A549 (cell line): Measurements from ENCODE around the gene YOD1. TPM values are rescaled to one million over a fixed set of nuclear protein-coding genes. Genes with fewer than 3 reads are reported as not detected.

Experiments
- ATAC-seq, 2 experiments: fragments of 200-7000 bp in 1 of 2; fragments of >200 bp in 1 of 2; cut with Nextera tagmentation in 1 of 2; cut with Tn5 transposase in 1 of 2; 3 replicates each; pipeline versions ENCODE4 v1.8.0 to v1.9.1; 2018 to 2020; ENCODE audit warnings: mild to moderate bottlenecking in 1 of 2, moderate library complexity in 1 of 2
- CTCF ChIA-PET: fragments of 300-600 bp; sonication (Branson Sonifier 250); formaldehyde crosslinking; extraction: SDS; loops from one replicate; lab custom pipeline; 2021; ENCODE audit warnings: antibody characterized with exemption, inconsistent platforms; lab: Yijun Ruan, JAX
- POLR2A ChIA-PET: fragments of 350-600 bp; formaldehyde crosslinking; extraction: SDS; loops from one replicate; lab custom pipeline; 2021; ENCODE audit warnings: antibody characterized with exemption, inconsistent platforms; lab: Yijun Ruan, JAX
- DNase-seq, 2 experiments: peaks; one replicate each; pipeline versions ENCODE4 v3.0.0 to v3.0.0-alpha.2; 2011 to 2016; ENCODE audit warnings: low read depth in 1 of 2, low spot score in 1 of 2
- FAIRE-seq: peaks from 2 replicates; lab custom pipeline; 2011; peaks lifted over from hg19 to GRCh38; lab: Jason Lieb, UNC
- H3K27ac ChIP-seq, 2 experiments: fragments of >200 bp; sonication (Bioruptor Twin); formaldehyde crosslinking; 3 replicates each; pipeline ENCODE4 v1.5.1; 2016 to 2017
- H3K4me1 ChIP-seq: fragments of >200 bp; sonication (Bioruptor Twin); formaldehyde crosslinking; 3 replicates; pipeline ENCODE4 v1.6.1; 2016
- H3K4me2 ChIP-seq: fragments of >200 bp; sonication (Bioruptor Twin); formaldehyde crosslinking; 3 replicates; pipeline ENCODE4 v1.6.1; 2016
- H3K4me3 ChIP-seq: fragments of >200 bp; sonication (Bioruptor Twin); formaldehyde crosslinking; 3 replicates; pipeline ENCODE4 v1.5.1; 2016
- H3K9me3 ChIP-seq: fragments of >200 bp; sonication (Bioruptor Twin); formaldehyde crosslinking; 3 replicates; pipeline ENCODE4 v1.6.1; 2016
- BHLHE40 ChIP-seq: IDR thresholded peaks from 2 replicates; pipeline ENCODE4 v1.6.1; 2012; ENCODE audit warnings: low read depth, low read length, inconsistent platforms
- CBX2 ChIP-seq: fragments of 200-600 bp; sonication (generic); IDR thresholded peaks from 2 replicates; pipeline ENCODE4 v1.6.1; 2016; ENCODE audit warnings: low read depth, mild to moderate bottlenecking, borderline replicate concordance
- CEBPB ChIP-seq, 2 experiments: fragments of >200 bp in 1 of 2; sonication (Bioruptor Twin) in 1 of 2; formaldehyde crosslinking in 1 of 2; IDR thresholded peaks; 2 replicates each; pipeline ENCODE4 v1.6.1; 2012 to 2016
- CHD2 ChIP-seq: fragments of 150-350 bp; IDR thresholded peaks from 2 replicates; pipeline ENCODE4 v1.6.1; 2014; ENCODE audit warnings: low read length; ENCODE audit not compliant: partially characterized antibody
- EHMT2 ChIP-seq: fragments of 200-600 bp; sonication (generic); IDR thresholded peaks from 2 replicates; pipeline ENCODE4 v1.6.1; 2016; ENCODE audit warnings: antibody characterized with exemption, low read depth, mild to moderate bottlenecking, moderate library complexity
- EP300 ChIP-seq, 2 experiments: fragments of >200 bp; sonication (Bioruptor Twin); formaldehyde crosslinking; IDR thresholded peaks; 2 replicates in 1 of 2; 3 replicates in 1 of 2; pipeline ENCODE4 v1.6.1; 2016 to 2017
- ESRRA ChIP-seq: fragments of 150-350 bp; IDR thresholded peaks from 2 replicates; pipeline ENCODE4 v1.6.1; 2014; ENCODE audit warnings: mild to moderate bottlenecking, low read length, borderline replicate concordance
- HEYL ChIP-seq: fragments of 250-450 bp; sonication (Bioruptor Pico); IDR thresholded peaks from 2 replicates; pipeline ENCODE4 v1.8.0; 2021; ENCODE audit warnings: mild to moderate bottlenecking, moderate library complexity
- HOXA7 ChIP-seq: fragments of 250-450 bp; sonication (Bioruptor Pico); IDR thresholded peaks from 2 replicates; pipeline ENCODE4 v1.5.0; 2020; ENCODE audit warnings: mild to moderate bottlenecking, moderate library complexity
- HOXB13 ChIP-seq: fragments of 250-450 bp; sonication (Bioruptor Pico); IDR thresholded peaks from 2 replicates; pipeline ENCODE4 v1.5.0; 2020; ENCODE audit warnings: low read depth, mild to moderate bottlenecking, moderate library complexity
- HOXB5 ChIP-seq: fragments of 250-450 bp; sonication (Bioruptor Pico); IDR thresholded peaks from 2 replicates; pipeline ENCODE4 v1.5.0; 2020; ENCODE audit warnings: mild to moderate bottlenecking, moderate library complexity
- JUNB ChIP-seq: fragments of >200 bp; sonication (Bioruptor Twin); formaldehyde crosslinking; IDR thresholded peaks from 2 replicates; pipeline ENCODE4 v1.6.1; 2016
- KDM1A ChIP-seq: fragments of 200-600 bp; sonication (generic); IDR thresholded peaks from 2 replicates; pipeline ENCODE4 v1.6.1; 2016; ENCODE audit warnings: low read depth, mild to moderate bottlenecking
- NR3C1 ChIP-seq: fragments of >200 bp; sonication (Bioruptor Twin); formaldehyde crosslinking; IDR thresholded peaks from 3 replicates; pipeline ENCODE4 v1.6.1; 2017
- PHF8 ChIP-seq: fragments of 200-600 bp; sonication (generic); IDR thresholded peaks from 2 replicates; pipeline ENCODE4 v1.6.1; 2016; ENCODE audit warnings: low read depth, mild to moderate bottlenecking, antibody characterized with exemption, moderate library complexity, borderline replicate concordance
- SREBF2 ChIP-seq: fragments of 450-650 bp; IDR thresholded peaks from 2 replicates; pipeline ENCODE4 v1.6.1; 2014; ENCODE audit warnings: mild to moderate bottlenecking, moderate library complexity
- ZSCAN20 ChIP-seq: fragments of 250-450 bp; sonication (Bioruptor Pico); IDR thresholded peaks from 2 replicates; pipeline ENCODE4 v1.8.0; 2022; ENCODE audit warnings: mild to moderate bottlenecking, moderate library complexity
- WGBS: methylation state at CpG from one replicate; pipeline ENCODE4 v1.1.6; 2017; ENCODE audit errors: missing lambda C conversion rate; 5-methylcytosine and 5-hydroxymethylcytosine counted together
- polyA plus RNA-seq, 4 experiments: library from polyadenylated mRNA; depleted of rRNA in 3 of 4; stranded (reverse); fragments of >200 nt; fragmentation: RNase III in 1 of 4; extraction: RNeasy Plus Mini Kit Qiagen cat#74134 plus additional on column Dnase treatment in 1 of 4; gene quantifications; 2 replicates in 3 of 4; 3 replicates in 1 of 4; pipeline ENCODE4 v1.2.3, GENCODE V29; 2011 to 2017
- TF ChIP-seq, protein P1 (sequence below): IDR thresholded peaks from 2 replicates; pipeline ENCODE4 v1.6.1; 2012
- TF ChIP-seq, protein P2 (sequence below): fragments of >200 bp; sonication (Bioruptor Twin); formaldehyde crosslinking; IDR thresholded peaks from 3 replicates; pipeline ENCODE4 v1.6.1; 2016
- TF ChIP-seq, protein P3 (sequence below): IDR thresholded peaks from 2 replicates; pipeline ENCODE4 v1.6.1; 2012; ENCODE audit warnings: low read depth, borderline replicate concordance
- TF ChIP-seq, protein P4 (sequence below): fragments of >200 bp; sonication (Bioruptor Twin); formaldehyde crosslinking; IDR thresholded peaks from 3 replicates; pipeline ENCODE4 v1.5.1; 2016
- TF ChIP-seq, protein P5 (sequence below): fragments of 150-350 bp; IDR thresholded peaks from 2 replicates; pipeline ENCODE4 v1.6.1; 2014; ENCODE audit warnings: low read depth, mild to moderate bottlenecking, low read length

The YOD1 gene
- polyA plus RNA-seq, 2 of the 4 experiments (the other 2 are of a cell fraction), result 7.0 to 10.3 TPM

DNA sequence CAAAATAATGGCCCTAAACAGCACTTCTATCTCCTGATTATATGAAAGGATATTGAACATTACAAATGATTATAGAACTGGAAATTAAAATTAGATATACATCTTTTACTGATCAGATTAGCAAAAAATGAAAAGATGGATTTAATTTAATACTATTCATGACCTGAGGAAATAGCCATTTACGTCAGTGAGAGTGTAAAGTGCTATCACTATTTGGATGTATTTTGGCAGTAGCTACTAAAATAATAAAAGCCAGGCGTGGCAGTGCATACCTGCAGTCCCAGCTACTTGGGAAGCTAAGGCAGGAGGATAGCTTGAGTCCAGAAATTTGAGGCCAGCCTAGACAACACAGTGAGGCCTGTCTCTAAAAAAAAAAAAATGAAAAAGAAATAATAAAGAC lies 42.9 kb upstream of the YOD1 start:
- no peak for FAIRE-seq
- no peak for ATAC-seq
- Histone ChIP-seq H3K27ac (no peak overlapping the region), H3K4me3 (no peak overlapping the region), H3K9me3 (peaks cover 8% of the 10 kb centered on the region; the same call in 2 of the 3 replicates), H3K4me1 (peaks cover 5% of the 10 kb centered on the region; the same call in 2 of the 3 replicates), H3K4me2 (no peak overlapping the region)
- DNase-seq, result no peak
- 58% methylated on average over 2 of the region's 2 CpGs for WGBS
- CTCF ChIA-PET, result interaction anchor here (1.3 to 2.0 kb wide), 3 partner anchors 10 to 405 kb away, joined by 5 to 8 read pairs (median 5); no protein-coding TSS in a partner anchor
- POLR2A ChIA-PET, result no interaction called here
- TF ChIP-seq, protein P1, sequence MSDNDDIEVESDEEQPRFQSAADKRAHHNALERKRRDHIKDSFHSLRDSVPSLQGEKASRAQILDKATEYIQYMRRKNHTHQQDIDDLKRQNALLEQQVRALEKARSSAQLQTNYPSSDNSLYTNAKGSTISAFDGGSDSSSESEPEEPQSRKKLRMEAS, result no peak
- TF ChIP-seq CHD2 (no peak), JUNB (no peak), ESRRA (no peak), EP300 (IDR thresholded peaks at IDR 0.05) (no peak), HEYL (CRISPR knock-in tag) (no peak), BHLHE40 (no peak), HOXB5 (CRISPR knock-in tag) (no peak), SREBF2 (no peak), CEBPB (IDR thresholded peaks at IDR 0.05) (no peak), HOXA7 (no peak), HOXB13 (CRISPR knock-in tag) (no peak), ZSCAN20 (CRISPR knock-in tag) (no peak)
- TF ChIP-seq, protein P2, sequence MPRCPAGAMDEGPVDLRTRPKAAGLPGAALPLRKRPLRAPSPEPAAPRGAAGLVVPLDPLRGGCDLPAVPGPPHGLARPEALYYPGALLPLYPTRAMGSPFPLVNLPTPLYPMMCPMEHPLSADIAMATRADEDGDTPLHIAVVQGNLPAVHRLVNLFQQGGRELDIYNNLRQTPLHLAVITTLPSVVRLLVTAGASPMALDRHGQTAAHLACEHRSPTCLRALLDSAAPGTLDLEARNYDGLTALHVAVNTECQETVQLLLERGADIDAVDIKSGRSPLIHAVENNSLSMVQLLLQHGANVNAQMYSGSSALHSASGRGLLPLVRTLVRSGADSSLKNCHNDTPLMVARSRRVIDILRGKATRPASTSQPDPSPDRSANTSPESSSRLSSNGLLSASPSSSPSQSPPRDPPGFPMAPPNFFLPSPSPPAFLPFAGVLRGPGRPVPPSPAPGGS, result no peak
- TF ChIP-seq, protein P3, sequence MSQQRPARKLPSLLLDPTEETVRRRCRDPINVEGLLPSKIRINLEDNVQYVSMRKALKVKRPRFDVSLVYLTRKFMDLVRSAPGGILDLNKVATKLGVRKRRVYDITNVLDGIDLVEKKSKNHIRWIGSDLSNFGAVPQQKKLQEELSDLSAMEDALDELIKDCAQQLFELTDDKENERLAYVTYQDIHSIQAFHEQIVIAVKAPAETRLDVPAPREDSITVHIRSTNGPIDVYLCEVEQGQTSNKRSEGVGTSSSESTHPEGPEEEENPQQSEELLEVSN, result no peak
- TF ChIP-seq, protein P4, sequence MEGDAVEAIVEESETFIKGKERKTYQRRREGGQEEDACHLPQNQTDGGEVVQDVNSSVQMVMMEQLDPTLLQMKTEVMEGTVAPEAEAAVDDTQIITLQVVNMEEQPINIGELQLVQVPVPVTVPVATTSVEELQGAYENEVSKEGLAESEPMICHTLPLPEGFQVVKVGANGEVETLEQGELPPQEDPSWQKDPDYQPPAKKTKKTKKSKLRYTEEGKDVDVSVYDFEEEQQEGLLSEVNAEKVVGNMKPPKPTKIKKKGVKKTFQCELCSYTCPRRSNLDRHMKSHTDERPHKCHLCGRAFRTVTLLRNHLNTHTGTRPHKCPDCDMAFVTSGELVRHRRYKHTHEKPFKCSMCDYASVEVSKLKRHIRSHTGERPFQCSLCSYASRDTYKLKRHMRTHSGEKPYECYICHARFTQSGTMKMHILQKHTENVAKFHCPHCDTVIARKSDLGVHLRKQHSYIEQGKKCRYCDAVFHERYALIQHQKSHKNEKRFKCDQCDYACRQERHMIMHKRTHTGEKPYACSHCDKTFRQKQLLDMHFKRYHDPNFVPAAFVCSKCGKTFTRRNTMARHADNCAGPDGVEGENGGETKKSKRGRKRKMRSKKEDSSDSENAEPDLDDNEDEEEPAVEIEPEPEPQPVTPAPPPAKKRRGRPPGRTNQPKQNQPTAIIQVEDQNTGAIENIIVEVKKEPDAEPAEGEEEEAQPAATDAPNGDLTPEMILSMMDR, result no peak

DNA sequence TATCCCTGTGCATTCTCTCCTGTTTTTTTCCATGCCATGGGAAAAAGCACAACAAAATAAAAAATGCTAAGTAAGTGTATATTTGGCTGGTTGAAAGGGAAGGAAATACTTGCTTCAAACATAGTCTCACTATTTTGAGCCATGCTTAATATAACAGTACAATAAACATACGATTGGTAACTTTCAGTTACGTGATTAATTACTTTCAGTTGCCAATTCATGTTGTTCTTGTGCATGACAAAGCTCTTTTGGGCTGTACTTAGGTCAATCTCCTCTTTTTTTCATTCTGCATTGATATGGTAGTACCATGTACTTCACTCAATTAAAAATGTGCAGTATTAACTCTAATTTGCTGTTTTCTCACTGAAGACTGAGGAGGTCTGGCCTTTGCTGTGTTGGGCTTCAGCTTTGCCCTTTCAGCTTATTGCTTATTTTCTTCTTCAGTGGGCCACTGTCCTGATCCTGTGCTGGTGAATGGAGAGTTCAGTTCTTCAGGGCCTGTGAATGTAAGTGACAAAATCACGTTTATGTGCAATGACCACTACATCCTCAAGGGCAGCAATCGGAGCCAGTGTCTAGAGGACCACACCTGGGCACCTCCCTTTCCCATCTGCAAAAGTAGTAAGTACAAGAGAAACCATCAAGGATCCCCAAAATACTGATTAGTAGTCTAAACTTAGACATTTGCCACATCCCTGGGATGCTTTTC lies 40.3 kb upstream of the YOD1 start:
- Histone ChIP-seq H3K9me3 (no peaks in the 10 kb centered on the region), H3K4me1 (peaks cover 21% of the 10 kb centered on the region; the same call in 2 of the 3 replicates), H3K4me3 (no peak overlapping the region), H3K4me2 (no peak overlapping the region), H3K27ac (no peak overlapping the region)
- FAIRE-seq (no peak), DNase-seq (no peak), ATAC-seq (0 out of 6 replicates have a peak, but pooled peaks have one; percentile 38 to 54)
- ChIA-PET POLR2A (no interaction called here), CTCF (interaction anchor here (1.2 to 2.3 kb wide), 3 partner anchors 11 to 314 kb away, joined by 4 to 6 read pairs (median 4); no protein-coding TSS in a partner anchor)
- 80% methylated on average over 4 of the region's 4 CpGs for WGBS
- TF ChIP-seq CBX2, result no peak
- TF ChIP-seq EHMT2, result no peak
- TF ChIP-seq SREBF2, result no peak
- TF ChIP-seq, protein P5, sequence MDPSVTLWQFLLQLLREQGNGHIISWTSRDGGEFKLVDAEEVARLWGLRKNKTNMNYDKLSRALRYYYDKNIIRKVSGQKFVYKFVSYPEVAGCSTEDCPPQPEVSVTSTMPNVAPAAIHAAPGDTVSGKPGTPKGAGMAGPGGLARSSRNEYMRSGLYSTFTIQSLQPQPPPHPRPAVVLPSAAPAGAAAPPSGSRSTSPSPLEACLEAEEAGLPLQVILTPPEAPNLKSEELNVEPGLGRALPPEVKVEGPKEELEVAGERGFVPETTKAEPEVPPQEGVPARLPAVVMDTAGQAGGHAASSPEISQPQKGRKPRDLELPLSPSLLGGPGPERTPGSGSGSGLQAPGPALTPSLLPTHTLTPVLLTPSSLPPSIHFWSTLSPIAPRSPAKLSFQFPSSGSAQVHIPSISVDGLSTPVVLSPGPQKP, result no peak
- no peak for TF ChIP-seq JUNB
- no peak for TF ChIP-seq PHF8
- no peak for TF ChIP-seq CEBPB (IDR thresholded peaks at IDR 0.05)
- no peak for TF ChIP-seq NR3C1
- TF ChIP-seq KDM1A, result no peak
- no peak for TF ChIP-seq HOXB5 (CRISPR knock-in tag)
